ENCODE measurements around the gene ACTL6A.

Gene ACTL6A

DNA sequence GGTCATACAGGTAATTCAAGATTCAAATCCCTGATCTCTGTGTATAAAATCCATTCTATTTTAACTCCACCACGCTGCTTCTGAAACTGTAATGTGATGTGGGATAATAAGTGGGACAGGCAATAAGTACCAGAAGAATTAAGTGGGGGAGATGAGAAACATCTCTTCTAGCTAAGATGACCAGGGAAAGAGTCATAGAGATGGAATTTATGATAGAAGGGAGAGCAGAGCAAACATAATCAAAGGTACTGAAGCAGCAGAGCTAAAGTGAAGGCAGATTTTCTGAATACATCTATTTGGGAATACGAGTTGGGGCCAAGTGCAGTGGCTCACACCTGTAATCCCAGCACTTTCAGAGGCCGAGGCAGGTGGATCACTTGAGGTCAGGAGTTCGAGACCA, 36.8 kb downstream of the ACTL6A start:
- DNase-seq, result no peak

DNA sequence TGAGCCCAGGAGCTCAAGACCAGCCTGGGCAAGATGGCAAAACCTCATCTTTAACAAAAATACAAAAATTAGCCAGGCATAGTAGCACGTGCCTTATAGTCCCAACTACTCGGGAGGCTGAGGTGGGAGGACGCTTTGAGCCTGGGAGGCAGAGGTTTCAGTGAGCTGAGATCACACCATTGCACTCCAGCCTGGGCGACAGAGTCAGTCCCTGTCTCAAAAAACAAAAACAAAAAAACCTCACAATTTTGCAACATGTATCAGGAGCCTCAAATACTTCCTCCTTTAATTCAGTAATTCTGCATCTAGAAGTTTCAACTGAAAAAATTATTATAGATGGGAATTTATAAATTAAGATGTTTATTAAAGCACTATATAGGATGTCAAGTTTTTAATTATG, 40.6 kb downstream of the ACTL6A start:
- DNase-seq, result no peak

DNA sequence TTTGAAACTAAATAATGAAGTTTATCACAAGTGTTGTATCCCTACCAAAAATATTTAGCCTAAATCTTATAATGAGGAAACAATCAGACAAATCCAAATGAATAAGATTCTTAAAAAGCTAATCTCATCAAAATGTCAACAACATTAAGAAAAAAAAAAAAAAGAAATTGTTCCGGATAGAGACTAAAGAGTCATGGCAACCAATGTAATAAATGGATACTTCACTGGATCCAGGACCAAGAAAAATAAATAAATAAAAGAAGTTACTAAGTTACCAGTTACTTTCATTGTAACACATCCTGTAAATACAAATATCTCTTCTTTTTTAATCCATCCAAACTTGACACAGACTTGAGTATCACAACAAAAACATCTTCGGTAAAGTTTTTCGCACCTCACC, 41.1 kb downstream of the ACTL6A start:
- no peak for DNase-seq

DNA sequence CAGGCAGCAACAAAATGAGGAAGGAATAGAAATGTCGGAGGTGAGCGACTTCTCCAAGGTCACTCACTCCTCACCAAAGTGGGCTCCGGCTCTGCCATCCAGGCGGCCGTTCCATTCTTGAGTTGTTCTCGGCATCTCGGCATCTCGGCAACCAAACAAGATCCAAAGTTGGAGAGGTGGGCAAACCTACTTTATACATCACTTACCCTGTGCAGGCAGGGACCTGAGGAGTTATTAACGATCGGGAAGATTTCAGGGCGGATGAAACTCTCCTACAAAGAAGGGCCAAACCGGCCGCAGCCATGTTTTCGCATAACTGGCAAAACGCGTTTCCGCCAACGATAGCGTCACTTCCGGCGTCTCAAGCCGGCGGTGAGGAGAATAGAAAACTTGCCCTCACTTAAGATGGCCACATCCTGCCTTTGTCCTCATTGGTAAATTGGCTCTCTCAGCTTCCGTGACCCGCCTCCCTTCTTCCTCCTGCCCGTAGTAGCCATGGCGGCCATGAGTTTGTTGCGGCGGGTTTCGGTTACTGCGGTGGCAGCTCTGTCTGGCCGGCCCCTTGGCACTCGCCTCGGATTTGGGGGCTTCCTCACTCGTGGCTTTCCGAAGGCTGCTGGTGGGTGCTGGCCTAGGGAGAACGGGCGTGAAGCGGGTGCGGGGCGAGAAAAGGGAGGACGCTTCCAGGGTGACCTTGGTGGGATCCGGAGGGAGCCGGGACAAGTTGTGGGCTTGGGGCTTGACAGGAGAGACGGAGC, 41.8 kb downstream of the ACTL6A start, which contains the start of the genes MRPL47 and NDUFB5:
Gene MRPL47, minus strand, starts transcription at position 318 of the 758 bp plus-strand sequence. Its CDS starts 14 bp downstream, at position 304.
Gene NDUFB5, plus strand, starts transcription at position 474 of the 758 bp plus-strand sequence. Its CDS starts 22 bp downstream, at position 496.
- DNase-seq, result peak; percentile 95

DNA sequence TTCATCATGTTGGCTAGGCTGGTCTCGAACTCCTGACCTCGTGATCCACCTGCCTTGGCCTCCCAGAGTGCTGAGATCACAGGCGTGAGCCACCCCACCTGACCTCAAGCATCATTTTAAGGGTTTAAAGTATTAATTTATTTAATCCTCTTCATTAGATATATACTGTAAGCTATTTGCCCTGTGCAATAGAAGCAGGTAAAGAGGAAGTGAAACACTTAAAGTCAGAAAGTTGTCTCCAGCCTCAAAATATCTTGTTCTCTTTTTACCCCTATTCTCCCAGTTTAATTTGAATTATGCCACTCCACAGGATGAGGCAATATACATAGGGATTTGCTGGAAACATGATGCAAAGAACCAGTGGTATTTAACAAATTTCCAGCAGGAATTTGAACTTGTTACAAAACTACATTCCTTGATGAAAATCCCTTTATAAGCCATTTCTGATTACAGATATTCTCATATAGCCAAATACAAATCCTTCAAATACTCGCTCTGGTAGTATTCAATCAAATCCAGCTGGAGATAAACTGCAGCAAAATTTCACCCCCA, 43.9 kb downstream of the ACTL6A start:
- DNase-seq, result no peak

DNA sequence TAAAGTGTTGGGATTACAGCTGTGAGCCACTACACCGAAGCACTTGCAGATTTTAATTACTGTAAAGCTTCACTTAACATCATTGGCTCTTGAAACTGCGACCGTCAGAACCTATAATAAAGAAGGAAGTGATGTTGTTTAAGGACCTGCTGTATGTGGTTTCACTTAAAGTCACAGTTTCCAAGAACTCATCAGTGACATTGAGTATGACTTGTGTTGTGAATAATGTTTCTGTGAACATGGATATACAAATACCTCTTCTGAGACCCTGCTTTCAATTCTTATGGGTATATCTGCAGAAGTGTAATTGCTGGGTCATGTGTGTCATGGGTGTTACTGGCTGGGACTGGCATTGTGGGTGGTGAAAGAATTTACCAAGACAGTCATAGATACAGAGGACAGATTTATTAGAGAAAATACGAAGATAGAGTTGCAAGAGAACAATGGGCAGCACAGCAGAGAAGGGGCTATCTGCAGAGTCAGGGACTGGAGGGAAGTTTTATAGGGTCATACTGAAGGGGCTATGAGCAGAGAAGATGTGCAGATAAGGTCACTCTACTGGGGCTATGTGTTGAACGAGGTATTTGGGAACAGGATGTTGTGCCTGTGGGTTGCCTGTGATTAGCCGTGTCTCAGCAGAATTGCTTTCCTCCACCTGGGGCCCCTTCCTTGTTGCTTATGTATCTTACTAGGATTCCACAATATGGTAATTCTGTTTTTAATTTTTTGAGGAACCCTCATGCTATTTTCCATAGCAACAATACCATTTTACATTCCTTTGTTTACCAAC, 46.4 kb downstream of the ACTL6A start:
- peak; percentile 47 for DNase-seq

DNA sequence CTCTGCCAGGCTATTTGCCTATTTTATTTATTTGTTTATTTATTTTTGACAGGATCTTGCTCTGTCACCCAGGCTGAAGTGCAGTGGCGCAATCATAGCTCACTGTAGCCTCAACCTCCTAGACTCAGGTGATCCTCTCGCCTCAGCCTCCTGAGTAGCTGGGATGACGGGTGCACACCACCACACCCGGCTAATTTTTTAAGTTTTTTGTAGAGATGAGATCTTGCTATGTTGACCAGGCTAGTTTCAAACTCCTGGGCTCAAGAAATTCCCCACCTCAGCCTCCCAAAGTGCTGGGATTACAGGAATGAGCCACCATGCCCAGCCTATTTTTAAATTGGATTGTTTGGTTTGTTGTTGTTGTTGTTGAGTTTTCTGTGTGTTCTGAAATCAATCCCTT, 47.3 kb downstream of the ACTL6A start:
- DNase-seq, result no peak

DNA sequence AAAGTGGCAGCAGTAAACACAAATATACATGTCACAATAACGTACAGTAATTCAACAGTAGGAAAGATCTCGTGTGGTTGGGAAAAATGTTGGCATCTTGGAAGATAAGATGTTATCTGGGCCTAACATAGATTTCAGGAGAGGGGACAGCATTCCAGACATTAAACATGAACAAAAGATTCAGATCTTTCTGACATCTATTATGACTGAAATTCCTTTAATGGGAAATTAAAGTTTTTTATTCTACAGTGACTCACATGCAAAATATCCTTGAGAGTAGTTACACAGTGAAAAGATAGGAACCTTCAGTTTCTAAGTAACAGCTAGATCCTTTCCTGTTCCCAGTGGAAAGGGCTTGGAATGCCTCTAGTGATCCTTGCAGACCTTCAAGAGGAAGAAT, 51.1 kb downstream of the ACTL6A start:
- no peak for DNase-seq

DNA sequence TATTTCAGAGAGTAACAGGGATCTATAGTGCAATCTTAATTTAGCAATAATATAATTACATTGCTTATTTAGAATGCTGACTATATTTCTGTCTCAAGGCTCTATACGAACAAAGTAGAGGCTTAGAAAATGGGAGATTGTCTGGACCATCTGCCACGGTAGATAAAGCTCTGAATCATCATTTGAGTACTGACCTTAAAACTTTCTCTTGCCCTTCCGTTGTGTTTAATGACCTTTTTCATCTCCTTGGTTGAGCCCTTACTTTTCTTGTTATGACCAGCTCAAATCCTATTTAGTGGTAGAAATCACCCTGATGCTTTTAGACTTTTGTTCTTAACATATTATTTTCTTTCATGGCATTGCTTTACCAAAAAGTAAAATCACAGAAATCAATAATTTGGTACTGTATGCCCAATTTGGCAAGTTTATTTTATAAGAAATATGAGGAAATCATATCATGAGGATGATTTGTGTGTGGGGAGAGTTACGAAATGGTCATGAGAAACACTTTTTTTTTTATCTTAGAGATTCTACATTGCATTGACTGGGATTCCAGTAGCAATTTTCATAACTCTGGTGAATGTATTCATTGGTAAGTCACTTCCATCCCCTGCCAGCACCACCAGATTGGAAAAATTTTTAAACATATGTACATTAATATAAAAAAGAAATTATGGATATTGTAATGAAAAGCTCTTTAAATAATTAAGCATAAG, 52.9 kb downstream of the ACTL6A start:
- DNase-seq, result no peak

DNA sequence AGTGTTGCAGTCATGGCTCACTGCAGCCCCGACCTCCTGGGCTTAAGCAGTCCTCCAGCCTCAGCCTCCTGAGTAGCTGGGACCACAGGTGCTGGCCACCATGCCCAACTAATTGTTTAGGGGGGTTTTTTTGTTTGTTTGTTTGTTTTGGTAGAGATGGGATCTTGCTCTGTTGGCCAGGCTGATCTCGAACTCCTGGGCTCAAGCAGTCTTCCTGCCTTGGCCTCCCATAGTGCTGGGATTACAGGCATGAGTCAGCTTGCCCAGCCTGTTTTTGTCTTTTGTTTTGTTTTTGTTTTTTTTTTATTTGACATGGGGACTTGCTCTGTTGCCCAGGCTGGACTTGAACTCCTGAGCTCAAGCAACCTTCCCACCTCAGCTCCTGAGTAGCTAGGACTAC, 59.3 kb downstream of the ACTL6A start:
- no peak for DNase-seq

DNA sequence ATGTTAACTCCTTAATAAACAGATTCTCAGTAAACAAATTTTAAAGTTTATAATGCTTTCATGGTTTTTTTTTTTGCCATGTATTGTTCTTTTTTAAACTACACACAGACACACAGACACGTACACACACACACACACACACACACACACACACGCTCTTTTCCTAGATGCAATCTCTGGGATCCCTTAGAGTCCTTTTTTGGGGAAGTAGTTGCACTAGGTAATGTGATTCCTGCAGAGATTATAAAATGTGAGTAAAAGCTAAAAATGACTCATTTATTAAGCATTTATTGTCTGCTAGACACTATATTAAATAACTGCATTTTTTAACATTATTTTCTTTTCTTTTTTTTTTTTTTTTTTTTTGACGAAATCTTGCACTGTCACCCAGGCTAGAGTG, 61.7 kb downstream of the ACTL6A start:
- no peak for DNase-seq

DNA sequence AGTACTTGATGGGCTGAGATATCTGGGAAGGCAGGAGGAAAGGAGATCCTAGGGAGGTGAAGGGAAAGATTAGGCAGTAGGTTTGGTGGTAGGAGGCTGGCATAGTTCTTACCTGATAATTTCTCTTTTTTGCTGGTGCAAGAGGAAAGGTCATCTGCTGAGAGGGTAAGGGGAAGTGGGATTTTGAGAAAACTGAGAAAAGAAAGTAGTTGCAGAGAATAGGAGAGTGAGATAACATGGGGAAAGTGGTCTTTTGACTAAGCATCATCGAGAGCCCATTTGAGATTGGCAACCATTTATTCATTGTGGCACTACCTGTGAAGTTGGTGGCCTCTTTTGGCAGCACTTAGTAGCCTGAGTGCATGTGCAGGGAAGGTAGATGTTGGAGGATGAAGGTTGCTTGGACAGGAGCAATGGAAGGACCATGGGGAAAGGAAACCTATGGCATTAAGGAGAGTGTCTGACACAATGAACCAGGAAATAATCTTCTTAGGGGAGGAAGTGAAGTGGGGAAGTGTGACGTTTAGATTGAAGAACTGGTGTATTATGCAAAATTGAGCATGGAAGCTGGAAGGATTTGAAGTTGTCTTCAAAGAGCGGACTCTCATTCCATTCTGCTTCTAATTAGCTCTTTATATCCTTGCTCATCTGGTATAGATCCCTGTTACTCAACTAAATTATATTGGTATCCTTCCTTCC, 68.2 kb downstream of the ACTL6A start:
- no peak for DNase-seq

All from CD4-positive, alpha-beta T cell treated with Interleukin-10 for 1 hour (primary cell).